GM23338 (cell line): ENCODE measurements around the gene WDR37. TPM values are rescaled to one million over a fixed set of nuclear protein-coding genes. Genes with fewer than 3 reads are reported as not detected.
"Not testable (repeated sequence)": the region's sequence is repeated elsewhere in the genome, so short reads cannot be mapped to it uniquely, and the experiment has no call there.

ENCODE experiments used
- ATAC-seq: fragments of 200-7000 bp; cut with Tn5 transposase; 3 replicates; pipeline ENCODE4 v1.9.1; 2020
- DNase-seq: peaks from one replicate; pipeline ENCODE4 v3.0.0-alpha.2; 2015; ENCODE audit warnings: low spot score
- H2AFZ ChIP-seq: fragments of 200-600 bp; sonication (generic); 2 replicates; pipeline ENCODE4 v1.8.0; 2016; ENCODE audit warnings: antibody characterized with exemption, mild to moderate bottlenecking, moderate library complexity
- H3F3A ChIP-seq: fragments of 200-600 bp; sonication (generic); replicated peaks from 2 replicates; pipeline ENCODE4 v1.8.0; 2017; ENCODE audit warnings: antibody characterized with exemption, mixed run types, low read depth
- H3K27ac ChIP-seq: fragments of 200-600 bp; sonication (generic); 2 replicates; pipeline ENCODE4 v1.6.1; 2016; ENCODE audit warnings: low read depth
- H3K27me3 ChIP-seq: fragments of 200-600 bp; sonication (generic); 2 replicates; pipeline ENCODE4 v1.8.0; 2016; ENCODE audit warnings: mild to moderate bottlenecking, mixed run types, moderate library complexity; ENCODE audit not compliant: insufficient read depth
- H3K36me3 ChIP-seq: fragments of 200-600 bp; sonication (generic); 2 replicates; pipeline ENCODE4 v1.8.0; 2016; ENCODE audit warnings: mild to moderate bottlenecking; ENCODE audit not compliant: insufficient read depth
- H3K4me1 ChIP-seq: fragments of 200-600 bp; sonication (generic); 2 replicates; pipeline ENCODE4 v1.8.0; 2016; ENCODE audit warnings: mild to moderate bottlenecking, moderate library complexity; ENCODE audit not compliant: insufficient read depth
- H3K4me2 ChIP-seq: fragments of 200-600 bp; sonication (generic); 2 replicates; pipeline ENCODE4 v1.7.1; 2017; ENCODE audit warnings: mixed run types
- H3K4me3 ChIP-seq: fragments of 200-600 bp; sonication (generic); 2 replicates; pipeline ENCODE4 v1.6.1; 2016; ENCODE audit warnings: mixed run types
- H3K79me2 ChIP-seq: fragments of 200-600 bp; sonication (generic); replicated peaks from 2 replicates; pipeline ENCODE4 v1.8.0; 2017; ENCODE audit warnings: mild to moderate bottlenecking; ENCODE audit not compliant: insufficient read depth
- H3K9me2 ChIP-seq: fragments of 200-600 bp; sonication (generic); 2 replicates; pipeline ENCODE4 v1.8.0; 2017; ENCODE audit not compliant: insufficient read depth
- H4K20me1 ChIP-seq: fragments of 200-600 bp; sonication (generic); replicated peaks from 2 replicates; pipeline ENCODE4 v1.8.0; 2017; ENCODE audit warnings: mild to moderate bottlenecking; ENCODE audit not compliant: insufficient read depth
- H3K27ac Mint-ChIP-seq: 2 replicates; pipeline ENCODE4 v1.8.0; 2020; ENCODE audit warnings: inconsistent platforms, mild to moderate bottlenecking, moderate library complexity, mixed read lengths
- H3K27me3 Mint-ChIP-seq: 3 replicates; pipeline ENCODE4 v1.8.0; 2022; ENCODE audit warnings: low read depth, mild to moderate bottlenecking, moderate library complexity, mixed read lengths, inconsistent platforms; ENCODE audit not compliant: insufficient read depth, poor library complexity
- H3K36me3 Mint-ChIP-seq: 3 replicates; pipeline ENCODE4 v1.8.0; 2021; ENCODE audit warnings: low read depth, mild to moderate bottlenecking, inconsistent platforms, moderate library complexity, mixed read lengths
- H3K4me1 Mint-ChIP-seq: 3 replicates; pipeline ENCODE4 v1.8.0; 2020; ENCODE audit warnings: mild to moderate bottlenecking, inconsistent platforms, mixed read lengths
- H3K4me3 Mint-ChIP-seq: 3 replicates; pipeline ENCODE4 v1.8.0; 2021; ENCODE audit warnings: moderate library complexity, mild to moderate bottlenecking, inconsistent platforms, mixed read lengths
- H3K9me3 Mint-ChIP-seq: 3 replicates; pipeline ENCODE4 v1.8.0; 2020; ENCODE audit warnings: moderate library complexity, mild to moderate bottlenecking, inconsistent platforms, mixed read lengths
- EZH2 ChIP-seq: fragments of 200-600 bp; sonication (generic); IDR thresholded peaks from one replicate; pipeline ENCODE4 v1.8.0; 2017; ENCODE audit warnings: antibody characterized with exemption, mild to moderate bottlenecking, low read depth; ENCODE audit not compliant: unreplicated experiment
- JUNB ChIP-seq: IDR thresholded peaks from one replicate; pipeline ENCODE4 v1.6.1; 2016; ENCODE audit warnings: antibody characterized with exemption; ENCODE audit not compliant: unreplicated experiment
- STAT1 ChIP-seq: IDR thresholded peaks from one replicate; pipeline ENCODE4 v1.6.1; 2016; ENCODE audit warnings: antibody characterized with exemption; ENCODE audit not compliant: unreplicated experiment
- ZNF331 ChIP-seq: fragments of 250-450 bp; sonication (Bioruptor Pico); IDR thresholded peaks from 2 replicates; pipeline ENCODE4 v1.5.0; 2020; ENCODE audit warnings: low read depth, mild to moderate bottlenecking, moderate library complexity
- ZNF462 ChIP-seq: fragments of 250-450 bp; sonication (Bioruptor Pico); IDR thresholded peaks from 2 replicates; pipeline ENCODE4 v1.5.0; 2020; ENCODE audit warnings: mild to moderate bottlenecking, moderate library complexity
- polyA plus RNA-seq: library from polyadenylated mRNA; unstranded; fragments of >200 nt; fragmentation: Nextera tagmentation; extraction: Ambion mirVana; gene quantifications from 2 replicates; pipeline ENCODE4 v1.2.1, GENCODE V29; 2016
- total RNA-seq: library from RNA; depleted of rRNA; stranded (reverse); fragments of >200 nt; shearing (Covaris generic); gene quantifications from 2 replicates; pipeline ENCODE4 v1.2.3, GENCODE V29; 2014
- TF ChIP-seq, protein P1 (sequence below), 2 experiments: fragments of 200-600 bp in 1 of 2; sonication (generic) in 1 of 2; conservative IDR thresholded peaks; 2 replicates each; pipeline versions ENCODE4 v1.5.1 to v1.6.1; 2016 to 2017; ENCODE audit warnings: antibody characterized with exemption in 2 of 2, low read depth in 2 of 2, mild to moderate bottlenecking in 2 of 2, moderate library complexity in 1 of 2

The WDR37 gene
- total and polyA plus RNA-seq, 2 experiments from 2014 or later = 6.0 to 10.2 TPM

GRCh38 chr10:1064964-1065247 lies 8.7 kb downstream of the WDR37 start:
- TF ChIP-seq STAT1 = no peak
- no peak for TF ChIP-seq JUNB
- TF ChIP-seq, protein P1, sequence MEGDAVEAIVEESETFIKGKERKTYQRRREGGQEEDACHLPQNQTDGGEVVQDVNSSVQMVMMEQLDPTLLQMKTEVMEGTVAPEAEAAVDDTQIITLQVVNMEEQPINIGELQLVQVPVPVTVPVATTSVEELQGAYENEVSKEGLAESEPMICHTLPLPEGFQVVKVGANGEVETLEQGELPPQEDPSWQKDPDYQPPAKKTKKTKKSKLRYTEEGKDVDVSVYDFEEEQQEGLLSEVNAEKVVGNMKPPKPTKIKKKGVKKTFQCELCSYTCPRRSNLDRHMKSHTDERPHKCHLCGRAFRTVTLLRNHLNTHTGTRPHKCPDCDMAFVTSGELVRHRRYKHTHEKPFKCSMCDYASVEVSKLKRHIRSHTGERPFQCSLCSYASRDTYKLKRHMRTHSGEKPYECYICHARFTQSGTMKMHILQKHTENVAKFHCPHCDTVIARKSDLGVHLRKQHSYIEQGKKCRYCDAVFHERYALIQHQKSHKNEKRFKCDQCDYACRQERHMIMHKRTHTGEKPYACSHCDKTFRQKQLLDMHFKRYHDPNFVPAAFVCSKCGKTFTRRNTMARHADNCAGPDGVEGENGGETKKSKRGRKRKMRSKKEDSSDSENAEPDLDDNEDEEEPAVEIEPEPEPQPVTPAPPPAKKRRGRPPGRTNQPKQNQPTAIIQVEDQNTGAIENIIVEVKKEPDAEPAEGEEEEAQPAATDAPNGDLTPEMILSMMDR (conservative IDR thresholded peaks at IDR 0.05; ENCODE audit: low read depth in 2 of 2) = no peak
- Histone ChIP-seq H3K4me2 (no peak overlapping the region), H3K4me3 (no peak overlapping the region), H4K20me1 (peaks cover 6% of the 10 kb centered on the region; the same call in 1 of the 2 replicates), H3F3A (no peaks in the 10 kb centered on the region; the same call in 1 of the 2 replicates), H3K27ac (no peak overlapping the region), H2AFZ (no peak overlapping the region), H3K9me2 (no peaks in the 10 kb centered on the region), H3K27me3 (no peaks in the 10 kb centered on the region), H3K79me2 (peaks cover 43% of the 10 kb centered on the region), H3K36me3 (no peaks in the 10 kb centered on the region), H3K4me1 (no peaks in the 10 kb centered on the region)
- ATAC-seq = no peak
- Mint-ChIP-seq H3K4me3 (no peak overlapping the region), H3K27me3 (peaks cover 5% of the 10 kb centered on the region), H3K27ac (no peak overlapping the region), H3K36me3 (no peaks in the 10 kb centered on the region; the same call in 2 of the 3 replicates), H3K4me1 (no peaks in the 10 kb centered on the region), H3K9me3 (no peaks in the 10 kb centered on the region)
- DNase-seq = no peak

GRCh38 chr10:1066734-1067133 lies 10.5 kb downstream of the WDR37 start:
- H3K27me3 Mint-ChIP-seq, ATAC-seq, H3K4me2 ChIP-seq, H3K36me3 ChIP-seq, H3K27me3 ChIP-seq, DNase-seq, H2AFZ ChIP-seq, H3K4me3 ChIP-seq, H3K4me3 Mint-ChIP-seq, H3K9me3 Mint-ChIP-seq, H3K36me3 Mint-ChIP-seq, H3K4me1 ChIP-seq, H3K27ac Mint-ChIP-seq, H3F3A ChIP-seq, H3K4me1 Mint-ChIP-seq, H4K20me1 ChIP-seq, H3K9me2 ChIP-seq, H3K27ac ChIP-seq: not testable (repeated sequence)
- peaks cover 25% of the 10 kb centered on the region for H3K79me2 ChIP-seq

DNA sequence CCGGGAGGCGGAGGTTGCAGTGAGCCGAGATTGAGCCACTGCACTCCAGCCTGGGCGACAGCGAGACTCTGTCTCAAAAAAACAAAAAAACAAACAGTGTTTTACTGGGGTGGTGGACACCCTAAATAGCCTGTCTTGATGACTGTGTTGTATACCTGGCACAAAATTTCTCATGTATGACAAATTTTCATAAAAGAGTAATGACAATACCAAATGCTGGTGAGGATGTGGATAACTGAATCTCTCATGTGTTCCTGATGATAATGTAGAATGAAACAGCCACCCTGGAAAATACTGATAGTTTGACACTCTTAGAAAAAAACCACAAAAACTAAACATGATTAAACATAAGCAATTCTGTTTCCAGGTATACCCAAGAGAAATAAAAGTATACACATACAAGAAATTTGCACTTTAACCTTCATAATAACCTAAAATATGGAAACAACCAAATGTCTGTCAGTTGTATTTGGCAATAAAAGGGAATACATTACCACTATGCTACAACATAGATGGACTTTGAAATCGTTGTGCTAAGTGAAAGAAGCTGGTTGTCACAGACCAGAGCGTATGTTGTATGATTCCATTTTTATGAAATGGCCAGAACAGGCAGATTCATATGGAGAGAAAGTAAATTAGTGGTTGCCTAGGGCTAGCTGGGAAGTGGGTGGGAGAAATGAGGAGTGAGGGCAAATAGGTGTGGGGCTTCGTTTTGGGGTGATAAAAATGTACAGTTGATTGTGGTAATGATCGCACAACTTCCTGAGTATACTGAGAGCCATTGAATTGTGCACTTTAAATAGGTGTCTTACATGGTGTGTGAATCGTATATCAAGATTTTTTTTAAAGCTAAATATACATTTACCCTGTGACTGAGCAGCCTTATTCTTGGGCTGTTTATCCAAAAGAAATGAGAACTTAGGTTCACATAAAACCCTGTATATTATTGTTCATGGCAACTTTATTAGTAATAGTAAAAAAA lies 12.5 kb downstream of the WDR37 start:
- peaks cover 2% of the 10 kb centered on the region for H3K27me3 Mint-ChIP-seq
- no peak overlapping the region for H3K4me3 Mint-ChIP-seq
- peaks cover 6% of the 10 kb centered on the region; the same call in 1 of the 2 replicates for H4K20me1 ChIP-seq
- no peak for TF ChIP-seq JUNB
- no peak for TF ChIP-seq ZNF462
- TF ChIP-seq ZNF331 (CRISPR knock-in tag) = no peak
- TF ChIP-seq STAT1 = no peak
- TF ChIP-seq EZH2 = no peak

More for the DNA sequence above, 12.5 kb downstream of the WDR37 start:
- Mint-ChIP-seq H3K27ac (no peak overlapping the region), H3K4me1 (peaks cover 4% of the 10 kb centered on the region; the same call in 2 of the 3 replicates), H3K9me3 (no peaks in the 10 kb centered on the region), H3K36me3 (peaks cover 1% of the 10 kb centered on the region; the same call in 2 of the 3 replicates)
- no peaks in the 10 kb centered on the region; the same call in 1 of the 2 replicates for H3K4me1 ChIP-seq
- H3F3A ChIP-seq = no peaks in the 10 kb centered on the region; the same call in 1 of the 2 replicates
- no peak overlapping the region for H3K4me2 ChIP-seq
- DNase-seq (no peak), ATAC-seq (no peak)
- H2AFZ ChIP-seq = no peak overlapping the region
- no peaks in the 10 kb centered on the region for H3K27me3 ChIP-seq
- no peak overlapping the region for H3K27ac ChIP-seq
- no peaks in the 10 kb centered on the region for H3K9me2 ChIP-seq
- peaks cover 13% of the 10 kb centered on the region for H3K79me2 ChIP-seq
- no peaks in the 10 kb centered on the region for H3K36me3 ChIP-seq
- no peak overlapping the region for H3K4me3 ChIP-seq
